Stimulated activated naive CD4-positive, alpha-beta T cell treated with Interleukin-2 at 50 U/mL for 16 hours (primary cell): Measurements from ENCODE around the gene KRT78.
"Not testable (repeated sequence)": the region's sequence is repeated elsewhere in the genome, so short reads cannot be mapped to it uniquely, and the experiment has no call there.

ENCODE experiments used
- DNase-seq: peaks from one replicate; lab custom pipeline; 2025; lab: John Stamatoyannopoulos, UW

Gene KRT78

GRCh38 chr12:52871291-52872039, 22.7 kb upstream of the KRT78 start:
- DNase-seq, result no peak

- DNase-seq, result peak; percentile 54
These were observed 21.8 kb upstream of the KRT78 start for GRCh38 chr12:52870361-52871290.

- peak; percentile 8 for DNase-seq
These were observed 18.8 kb upstream of the KRT78 start for GRCh38 chr12:52867642-52868041.

- no peak for DNase-seq
These were observed 18.4 kb upstream of the KRT78 start for GRCh38 chr12:52867152-52867551.

GRCh38 chr12:52865090-52865944, 16.5 kb upstream of the KRT78 start:
- no peak for DNase-seq

GRCh38 chr12:52862023-52862422, 13.2 kb upstream of the KRT78 start:
- DNase-seq, result no peak

GRCh38 chr12:52861511-52861910, 12.7 kb upstream of the KRT78 start:
- DNase-seq, result no peak

- DNase-seq, result no peak
These were observed 11.5 kb upstream of the KRT78 start for GRCh38 chr12:52860102-52860823.

GRCh38 chr12:52857500-52857899, 8.7 kb upstream of the KRT78 start:
- DNase-seq, result no peak

- DNase-seq, result no peak
These were observed 8.0 kb upstream of the KRT78 start for GRCh38 chr12:52856787-52857186.

GRCh38 chr12:52856077-52856476, 7.3 kb upstream of the KRT78 start:
- not testable (repeated sequence) for DNase-seq

GRCh38 chr12:52851787-52852186, 3.0 kb upstream of the KRT78 start:
- no peak for DNase-seq

GRCh38 chr12:52850681-52851080, 1.9 kb upstream of the KRT78 start:
- no peak for DNase-seq

GRCh38 chr12:52849511-52849910, 717 bp upstream of the KRT78 start:
- DNase-seq, result no peak

GRCh38 chr12:52847335-52848102, 1.3 kb downstream of the KRT78 start:
- no peak for DNase-seq

- no peak for DNase-seq
These were observed 2.3 kb downstream of the KRT78 start for GRCh38 chr12:52846356-52846970.

- DNase-seq, result no peak
These were observed 2.8 kb downstream of the KRT78 start for GRCh38 chr12:52845946-52846345.

- no peak for DNase-seq
These were observed 4.4 kb downstream of the KRT78 start for GRCh38 chr12:52844386-52844785.

GRCh38 chr12:52839436-52840105, 9.2 kb downstream of the KRT78 start:
- DNase-seq, result no peak
